ENCODE measurements around the gene CLASP1. TPM values are rescaled to one million over a fixed set of nuclear protein-coding genes. Genes with fewer than 3 reads are reported as not detected.

Gene CLASP1
- total and polyA plus RNA-seq, 3 donors from 2014 or later = 43.8 to 130 (median 103) TPM

GRCh38 chr2:121502246-121502645 is 147.0 kb downstream of the CLASP1 start:
- TF ChIP-seq POLR2A (IDR thresholded peaks at IDR 0.05) = no peak
- TF ChIP-seq CTCF (IDR thresholded peaks at IDR 0.05) = no peak
- DNase-seq = no peak
- H3K27me3 ChIP-seq = no peaks in the 10 kb centered on the region
- no peaks in the 10 kb centered on the region for H3K9me3 ChIP-seq
- no peak overlapping the region for H3K27ac ChIP-seq
- 74 to 78% methylated on average over 5 of the region's 5 CpGs for WGBS, 2 donors
- H3K36me3 ChIP-seq (ENCODE audit: low read depth, missing control alignments) = no peaks in the 10 kb centered on the region
- intact Hi-C loops (cut with DNase I; ENCODE audit: low total_unique reads) = no loop called here
- H3K4me1 ChIP-seq = no peaks in the 10 kb centered on the region
- H3K4me3 ChIP-seq = no peak overlapping the region

- no peaks in the 10 kb centered on the region for H3K9me3 ChIP-seq
- WGBS, 2 donors = 92 to 96% methylated on average over 2 of the region's 2 CpGs
- intact Hi-C loops (cut with DNase I; ENCODE audit: low total_unique reads) = no loop called here
- no peaks in the 10 kb centered on the region for H3K4me1 ChIP-seq
- no peak overlapping the region for H3K27ac ChIP-seq
- TF ChIP-seq POLR2A (IDR thresholded peaks at IDR 0.05) (no peak), CTCF (IDR thresholded peaks at IDR 0.05) (no peak)
- no peak for DNase-seq
- H3K27me3 ChIP-seq = no peaks in the 10 kb centered on the region
- no peak overlapping the region for H3K4me3 ChIP-seq
- no peaks in the 10 kb centered on the region for H3K36me3 ChIP-seq (ENCODE audit: low read depth, missing control alignments)
These were observed 147.7 kb downstream of the CLASP1 start for GRCh38 chr2:121501554-121501953.

- intact Hi-C loops (cut with DNase I; ENCODE audit: low total_unique reads) = no loop called here
- Histone ChIP-seq H3K36me3 (ENCODE audit: low read depth, missing control alignments) (no peaks in the 10 kb centered on the region), H3K27me3 (no peaks in the 10 kb centered on the region), H3K27ac (no peak overlapping the region), H3K4me3 (no peak overlapping the region), H3K9me3 (no peaks in the 10 kb centered on the region), H3K4me1 (no peaks in the 10 kb centered on the region)
- TF ChIP-seq CTCF (IDR thresholded peaks at IDR 0.05) (no peak), POLR2A (IDR thresholded peaks at IDR 0.05) (no peak)
- WGBS, 2 donors = 56 to 76% methylated on average over 1 of the region's 1 CpG
- no peak for DNase-seq
These were observed 148.2 kb downstream of the CLASP1 start for GRCh38 chr2:121501031-121501430.

GRCh38 chr2:121498731-121499130 is 150.5 kb downstream of the CLASP1 start:
- no peak overlapping the region for H3K4me3 ChIP-seq
- DNase-seq = no peak
- no peaks in the 10 kb centered on the region for H3K27me3 ChIP-seq
- intact Hi-C loops (cut with DNase I; ENCODE audit: low total_unique reads) = no loop called here
- no peak overlapping the region for H3K27ac ChIP-seq
- WGBS, 2 donors = 97% methylated on average over 1 of the region's 1 CpG
- H3K9me3 ChIP-seq = no peaks in the 10 kb centered on the region
- no peak for TF ChIP-seq POLR2A (IDR thresholded peaks at IDR 0.05)
- no peak for TF ChIP-seq CTCF (IDR thresholded peaks at IDR 0.05)
- H3K4me1 ChIP-seq = no peaks in the 10 kb centered on the region
- no peaks in the 10 kb centered on the region for H3K36me3 ChIP-seq (ENCODE audit: low read depth, missing control alignments)

- no peaks in the 10 kb centered on the region for H3K9me3 ChIP-seq
- H3K27ac ChIP-seq = no peak overlapping the region
- TF ChIP-seq CTCF (IDR thresholded peaks at IDR 0.05) (no peak), POLR2A (IDR thresholded peaks at IDR 0.05) (no peak)
- WGBS, 2 donors = 82 to 85% methylated on average over 3 of the region's 3 CpGs
- H3K4me1 ChIP-seq = peaks cover 16% of the 10 kb centered on the region
- H3K36me3 ChIP-seq (ENCODE audit: low read depth, missing control alignments) = no peaks in the 10 kb centered on the region
- H3K4me3 ChIP-seq = no peak overlapping the region
- no peaks in the 10 kb centered on the region for H3K27me3 ChIP-seq
- intact Hi-C loops (cut with DNase I; ENCODE audit: low total_unique reads) = no loop called here
- DNase-seq = no peak
These were observed 156.9 kb downstream of the CLASP1 start for GRCh38 chr2:121492409-121492808.
